H1 (cell line): ENCODE measurements around the gene ARHGAP26. TPM values are rescaled to one million over a fixed set of nuclear protein-coding genes. Genes with fewer than 3 reads are reported as not detected.

Source experiments
- ATF2 ChIP-seq: IDR thresholded peaks from 2 replicates; pipeline ENCODE4 v1.6.1; 2012; ENCODE audit warnings: low read length, inconsistent platforms
- EP300 ChIP-seq, 2 experiments: IDR thresholded peaks; 1 replicate in 1 of 2; 2 replicates in 1 of 2; pipeline ENCODE4 v1.6.1; 2011 to 2012; ENCODE audit warnings: low read depth in 2 of 2, low read length in 2 of 2, mild to moderate bottlenecking in 2 of 2, borderline replicate concordance in 1 of 2, inconsistent platforms in 1 of 2, moderate library complexity in 1 of 2
- HDAC2 ChIP-seq, 2 experiments: fragments of 300-600 bp in 1 of 2; sonication (generic) in 1 of 2; IDR thresholded peaks; 2 replicates each; pipeline ENCODE4 v1.6.1; 2011 to 2012; ENCODE audit warnings: low read depth in 2 of 2, low read length in 2 of 2, mild to moderate bottlenecking in 2 of 2, moderate library complexity in 2 of 2, borderline replicate concordance in 1 of 2, inconsistent platforms in 1 of 2
- PHF8 ChIP-seq: fragments of 200-600 bp; sonication (generic); conservative IDR thresholded peaks from 2 replicates; pipeline ENCODE4 v1.7.1; 2012; ENCODE audit warnings: low read depth, mild to moderate bottlenecking, inconsistent platforms, low read length, moderate library complexity
- RAD21 ChIP-seq, 2 experiments: IDR thresholded peaks in 1 of 2; conservative IDR thresholded peaks in 1 of 2; 2 replicates each; pipeline ENCODE4 v1.6.1; 2011; ENCODE audit warnings: low read depth in 2 of 2, low read length in 2 of 2, improper control_type of control experiment in 1 of 2, inconsistent platforms in 1 of 2, mild to moderate bottlenecking in 1 of 2, moderate library complexity in 1 of 2
- SAP30 ChIP-seq: fragments of 300-600 bp; sonication (generic); IDR thresholded peaks from 2 replicates; pipeline ENCODE4 v1.7.1; 2012; ENCODE audit warnings: low read length, moderate library complexity, mild to moderate bottlenecking, inconsistent platforms; ENCODE audit not compliant: insufficient read depth, insufficient replicate concordance
- SUZ12 ChIP-seq: fragments of 200-600 bp; sonication (generic); IDR thresholded peaks from 2 replicates; pipeline ENCODE4 v1.6.1; 2012; ENCODE audit warnings: mild to moderate bottlenecking, inconsistent platforms, low read length, moderate library complexity, mixed read lengths
- TAF7 ChIP-seq: optimal IDR thresholded peaks from 2 replicates; pipeline ENCODE3; 2011; ENCODE audit warnings: low read depth, mild to moderate bottlenecking, inconsistent platforms, low read length, moderate library complexity, borderline replicate concordance
- polyA plus RNA-seq, 7 experiments: library from polyadenylated mRNA; depleted of rRNA in 3 of 7; stranded (reverse) in 5 of 7; unstranded in 2 of 7; fragments of >200 nt in 5 of 7; fragments of 200-250 nt in 2 of 7; gene quantifications; 1 replicate in 5 of 7; 2 replicates in 1 of 7; 4 replicates in 1 of 7; pipeline versions ENCODE4 v1.2.1 to v1.2.3, GENCODE V29; 2011 to 2013; ENCODE audit warnings: missing spikeins in 2 of 7, mixed read lengths in 2 of 7
- total RNA-seq: library from RNA; stranded (reverse); fragmentation: NEBNext Ultra II Directional; extraction: Animal tissue kit (Norgen Biotek cat#: 25700); gene quantifications from 2 replicates; pipeline ENCODE4 v1.2.1, GENCODE V29; 2021

Gene ARHGAP26
- total and polyA plus RNA-seq, 2 of the 8 experiments (the other 6 are each of a cell fraction or from before 2014, with no cell fraction given), result 7.1 to 24.8 TPM

- no peak for TF ChIP-seq ATF2
- no peak for TF ChIP-seq RAD21 (IDR thresholded peaks at IDR 0.05 in 1 of 2, conservative IDR thresholded peaks at IDR 0.05 in 1 of 2; ENCODE audit: low read depth in 2 of 2, low read length in 2 of 2)
- no peak for TF ChIP-seq SAP30
- TF ChIP-seq HDAC2 (IDR thresholded peaks at IDR 0.05; ENCODE audit: borderline replicate concordance in 1 of 2, low read depth in 2 of 2, low read length in 2 of 2), result no peak
- no peak for TF ChIP-seq EP300 (IDR thresholded peaks at IDR 0.05; ENCODE audit: borderline replicate concordance in 1 of 2, low read depth in 2 of 2, low read length in 2 of 2)
- no peak for TF ChIP-seq TAF7
- TF ChIP-seq SUZ12, result no peak
- no peak for TF ChIP-seq PHF8
These were observed 13.6 kb downstream of the ARHGAP26 start (continued) for GRCh38 chr5:142783601-142784341.
